ENCODE measurements around the gene STK32B. TPM values are rescaled to one million over a fixed set of nuclear protein-coding genes. Genes with fewer than 3 reads are reported as not detected.

STK32B gene
- total and polyA plus RNA-seq, 2 of the 8 experiments (the other 6 are each of a cell fraction or from before 2014, with no cell fraction given), result 2.3 to 2.5 TPM

- no peak overlapping the region for H3K27ac ChIP-seq (ENCODE audit: low read depth, low read length)
- no peak overlapping the region for H3K14ac ChIP-seq (ENCODE audit: insufficient read length)
- H3K23me2 ChIP-seq (ENCODE audit: low read depth, low read length), result peaks cover 4% of the 10 kb centered on the region; the same call in 1 of the 2 replicates
- no peaks in the 10 kb centered on the region for H3K9me3 ChIP-seq (ENCODE audit: insufficient read depth in 2 of 2, low read depth in 1 of 2, low read length in 1 of 2)
- no peak overlapping the region for H2BK15ac ChIP-seq (ENCODE audit: low read length)
- no peak overlapping the region for H2AK5ac ChIP-seq (ENCODE audit: low read depth, low read length)
- no peak overlapping the region for H2BK5ac ChIP-seq (ENCODE audit: low read depth, low read length)
- 71% methylated on average over 4 of the region's 4 CpGs; no CpG with 5 or more reads in 1 of the 2 experiments for WGBS, 2 experiments (ENCODE audit: extremely low coverage in 1 of 2, insufficient coverage in 1 of 2, insufficient read length in 1 of 2, insufficient replicate concordance in 2 of 2, low coverage in 1 of 2, low lambda C conversion rate in 2 of 2, missing lambda C conversion rate in 1 of 2)
- DNase-seq (ENCODE audit: low read depth in 1 of 2, low spot score in 2 of 2) (no peak), FAIRE-seq (no peak)
- no peak overlapping the region for H3K56ac ChIP-seq (replicated peaks; ENCODE audit: insufficient read length, low read depth, low read length)
- no peaks in the 10 kb centered on the region for H3K79me1 ChIP-seq (ENCODE audit: low read depth, low read length)
- no peak overlapping the region for H3K4me3 ChIP-seq (ENCODE audit: extremely low read depth in 1 of 4, insufficient read depth in 2 of 4, low read depth in 3 of 4, low read length in 4 of 4)
- no peak overlapping the region for H2BK20ac ChIP-seq (ENCODE audit: low read length)
- H2AFZ ChIP-seq (ENCODE audit: low read length), result no peak overlapping the region
- TF ChIP-seq RFX5 (IDR thresholded peaks at IDR 0.05; ENCODE audit: borderline replicate concordance, low read depth, low read length) (no peak), SIX5 (IDR thresholded peaks at IDR 0.05; ENCODE audit: low read depth, low read length) (no peak), NANOG (IDR thresholded peaks at IDR 0.05; ENCODE audit: insufficient read depth, low read depth, low read length, poor library complexity, severe bottlenecking) (no peak), KDM4A (IDR thresholded peaks at IDR 0.05; ENCODE audit: low read depth, low read length, severe bottlenecking) (no peak), EP300 (IDR thresholded peaks at IDR 0.05; ENCODE audit: borderline replicate concordance in 1 of 2, low read depth in 2 of 2, low read length in 2 of 2) (no peak)
- H4K91ac ChIP-seq (replicated peaks; ENCODE audit: insufficient read length, low read length), result no peak overlapping the region
- no peak overlapping the region for H2BK12ac ChIP-seq (ENCODE audit: low read depth, low read length)
- no peaks in the 10 kb centered on the region for H3K36me3 ChIP-seq (ENCODE audit: control insufficient read depth in 2 of 4, insufficient read depth in 4 of 4, low read length in 3 of 4)
- no peak overlapping the region for H4K5ac ChIP-seq (ENCODE audit: insufficient read length, low read depth, low read length)
- H4K20me1 ChIP-seq (replicated peaks in 1 of 2; ENCODE audit: control insufficient read depth in 1 of 2, insufficient read depth in 2 of 2, low read length in 2 of 2), result no peaks in the 10 kb centered on the region
- no peaks in the 10 kb centered on the region for H3K79me2 ChIP-seq (ENCODE audit: control insufficient read depth in 1 of 2, insufficient read depth in 2 of 2, low read length in 2 of 2)
- H3K4me1 ChIP-seq (replicated peaks in 1 of 4; ENCODE audit: control insufficient read depth in 3 of 4, insufficient read depth in 4 of 4, low read length in 3 of 4), result no peaks in the 10 kb centered on the region; a peak in 1 of 7 replicates
- no peak overlapping the region for H3K23ac ChIP-seq (ENCODE audit: insufficient read length)
- no peak overlapping the region for H2BK120ac ChIP-seq (replicated peaks; ENCODE audit: low read depth, low read length)
- CTCF ChIA-PET (ENCODE audit: partially characterized antibody), result no interaction called here
- H4K8ac ChIP-seq (ENCODE audit: extremely low read depth, insufficient read depth, low read length), result no peak overlapping the region
- H3K18ac ChIP-seq (ENCODE audit: extremely low read depth, low read length), result no peak overlapping the region
- H3K4me2 ChIP-seq (ENCODE audit: insufficient read depth in 1 of 2, low read depth in 2 of 2, low read length in 2 of 2), result no peak overlapping the region
- H3K4ac ChIP-seq (replicated peaks; ENCODE audit: insufficient read length, low read depth, low read length), result no peak overlapping the region
- no peak overlapping the region for H3K9ac ChIP-seq (replicated peaks in 1 of 4; ENCODE audit: extremely low read depth in 1 of 4, low read depth in 3 of 4, low read length in 3 of 4)
- POLR2A ChIA-PET (ENCODE audit: partially characterized antibody), result no interaction called here
- H3K27me3 ChIP-seq (replicated peaks in 1 of 4; ENCODE audit: control insufficient read depth in 3 of 4, extremely low read depth in 1 of 4, insufficient read depth in 3 of 4, low read length in 3 of 4), result no peaks in the 10 kb centered on the region
Measured at GRCh38 chr4:5261866-5262265, 210.6 kb downstream of the STK32B start.

All from H1 (cell line).